ENCODE data around the gene KCNK16. TPM values are rescaled to one million over a fixed set of nuclear protein-coding genes. Genes with fewer than 3 reads are reported as not detected.

KCNK16 gene
- total and polyA plus RNA-seq, 10 of the 15 experiments (the other 5 are each of a cell fraction or from before 2014, with no cell fraction given), result not detected

- H3K79me2 ChIP-seq (ENCODE audit: control insufficient read depth, insufficient read depth, low read length), result no peaks in the 10 kb centered on the region
- H3K4me1 ChIP-seq (ENCODE audit: control insufficient read depth, insufficient read depth, low read length), result no peaks in the 10 kb centered on the region
- ChIA-PET POLR2A (no interaction called here), CTCF (interaction anchor here (0.8 to 3.7 kb wide), 4 partner anchors 9 to 1551 kb away, joined by 3 to 27 read pairs (median 4); no protein-coding TSS in a partner anchor), RAD21 (ENCODE audit: unreplicated experiment) (no interaction called here), SMC1A (ENCODE audit: uncharacterized antibody, unreplicated experiment) (interaction anchor here (0.9 to 3.0 kb wide), 2 partner anchors 505 to 531 kb away, joined by 3 to 9 read pairs; no protein-coding TSS in a partner anchor)
- H3K9me3 ChIP-seq (replicated peaks; ENCODE audit: control insufficient read depth, insufficient read depth, low read length), result no peaks in the 10 kb centered on the region
- H3K27me3 ChIP-seq (replicated peaks in 1 of 2; ENCODE audit: control insufficient read depth in 2 of 2, insufficient read depth in 2 of 2, low read length in 1 of 2), result no peaks in the 10 kb centered on the region
- FAIRE-seq (no peak), DNase-seq (ENCODE audit: low read depth, low spot score) (no peak), ATAC-seq (no peak)
- H3K27ac ChIP-seq (ENCODE audit: control insufficient read depth, insufficient read depth), result no peak overlapping the region
- WGBS (ENCODE audit: insufficient coverage, insufficient replicate concordance, low lambda C conversion rate, missing lambda C conversion rate), result 43% methylated on average over 9 of the region's 9 CpGs
- intact Hi-C loops (cut with micrococcal nuclease; ENCODE audit: unreplicated experiment), result loop anchor here (5.0 kb wide), 3 partner anchors 247 to 952 kb away; no protein-coding TSS in a partner anchor
- H3K9ac ChIP-seq (ENCODE audit: control insufficient read depth, insufficient read depth, low read length), result no peak overlapping the region
- H4K20me1 ChIP-seq (ENCODE audit: control insufficient read depth, insufficient read depth), result no peaks in the 10 kb centered on the region
- in situ Hi-C loops (cut with MboI), result no loop called here
- H2AFZ ChIP-seq (ENCODE audit: control insufficient read depth, low read depth, low read length), result no peak overlapping the region
- H3K36me3 ChIP-seq (ENCODE audit: control insufficient read depth in 2 of 2, insufficient read depth in 2 of 2, low read length in 1 of 2), result no peaks in the 10 kb centered on the region
- no peak overlapping the region for H3K4me3 ChIP-seq
- TF ChIP-seq MEF2B (IDR thresholded peaks at IDR 0.05; ENCODE audit: partially characterized antibody, poor library complexity, severe bottlenecking) (no peak), TBL1XR1 (IDR thresholded peaks at IDR 0.05; ENCODE audit: low read depth, low read length) (no peak)
- no peak overlapping the region for H3K4me2 ChIP-seq (ENCODE audit: control insufficient read depth, insufficient read depth)
- no TSS peak for BruUV-seq (replicated peaks)
These were observed 37.9 kb upstream of the KCNK16 start for GRCh38 chr6:39360378-39360777.

- ATAC-seq, result no peak
- intact Hi-C loops (cut with micrococcal nuclease; ENCODE audit: unreplicated experiment), result no loop called here
- CTCF ChIA-PET, result interaction anchor here (0.9 to 2.2 kb wide), 4 partner anchors 10 to 536 kb away, joined by 3 to 11 read pairs (median 6); no protein-coding TSS in a partner anchor
These were observed 35.6 kb upstream of the KCNK16 start for GRCh38 chr6:39357998-39358686.

More at GRCh38 chr6:39357998-39358686, 35.6 kb upstream of the KCNK16 start:
- Histone ChIP-seq H4K20me1 (ENCODE audit: control insufficient read depth, insufficient read depth) (no peaks in the 10 kb centered on the region), H3K36me3 (ENCODE audit: control insufficient read depth in 2 of 2, insufficient read depth in 2 of 2, low read length in 1 of 2) (no peaks in the 10 kb centered on the region), H3K9me3 (replicated peaks; ENCODE audit: control insufficient read depth, insufficient read depth, low read length) (no peaks in the 10 kb centered on the region), H3K4me2 (ENCODE audit: control insufficient read depth, insufficient read depth) (no peak overlapping the region), H2AFZ (ENCODE audit: control insufficient read depth, low read depth, low read length) (no peak overlapping the region), H3K9ac (ENCODE audit: control insufficient read depth, insufficient read depth, low read length) (no peak overlapping the region), H3K27ac (ENCODE audit: control insufficient read depth, insufficient read depth) (no peak overlapping the region), H3K4me3 (no peak overlapping the region), H3K79me2 (ENCODE audit: control insufficient read depth, insufficient read depth, low read length) (no peaks in the 10 kb centered on the region), H3K27me3 (replicated peaks in 1 of 2; ENCODE audit: control insufficient read depth in 2 of 2, insufficient read depth in 2 of 2, low read length in 1 of 2) (no peaks in the 10 kb centered on the region), H3K4me1 (ENCODE audit: control insufficient read depth, insufficient read depth, low read length) (no peaks in the 10 kb centered on the region)
- ChIA-PET POLR2A (no interaction called here), RAD21 (ENCODE audit: unreplicated experiment) (interaction anchor here (1.4 kb wide), 1 partner anchor 15 kb away, joined by 5 read pairs; no protein-coding TSS in a partner anchor), SMC1A (ENCODE audit: uncharacterized antibody, unreplicated experiment) (interaction anchor here (0.6 to 1.6 kb wide), 5 partner anchors 10 to 540 kb away, joined by 3 to 7 read pairs (median 3); no protein-coding TSS in a partner anchor)
- BruUV-seq (replicated peaks), result no TSS peak
- no peak for FAIRE-seq
- 30% methylated on average over 7 of the region's 7 CpGs for WGBS (ENCODE audit: insufficient coverage, insufficient replicate concordance, low lambda C conversion rate, missing lambda C conversion rate)
- TF ChIP-seq NFYA (IDR thresholded peaks at IDR 0.05; ENCODE audit: borderline replicate concordance, low read depth, low read length) (no peak), BHLHE40 (IDR thresholded peaks at IDR 0.05; ENCODE audit: borderline replicate concordance in 1 of 2, low read depth in 2 of 2, low read length in 1 of 2) (peak in 1 of 2 experiments; percentile 52; a peak in 1 of 4 replicates)
- DNase-seq (ENCODE audit: low read depth, low spot score), result no peak
- in situ Hi-C loops (cut with MboI), result loop anchor here (5.0 to 10.0 kb wide), 2 partner anchors 527 to 954 kb away; no protein-coding TSS in a partner anchor

Data from GM12878 (cell line).